GM19193 (cell line): ENCODE results near the gene DAZAP2.

ENCODE experiments used
- POLR2A ChIP-seq: IDR thresholded peaks from 4 replicates; pipeline ENCODE4 v1.6.1; 2011; ENCODE audit not compliant: insufficient read depth, insufficient read length; ENCODE audit errors: extremely low read depth

DAZAP2 gene

GRCh38 chr12:51264297-51264696 lies 25.7 kb downstream of the DAZAP2 start:
- TF ChIP-seq POLR2A = no peak

GRCh38 chr12:51265024-51265423 lies 26.4 kb downstream of the DAZAP2 start:
- no peak for TF ChIP-seq POLR2A

- no peak for TF ChIP-seq POLR2A
Observed at GRCh38 chr12:51269174-51270066, 30.8 kb downstream of the DAZAP2 start.

GRCh38 chr12:51270067-51270950 lies 31.7 kb downstream of the DAZAP2 start, which contains the start of gene SMAGP:
Gene SMAGP, minus strand, starts transcription at chr12:51270415. Its CDS starts 1,137 bp downstream, at chr12:51269278.
- no peak for TF ChIP-seq POLR2A

- no peak for TF ChIP-seq POLR2A
Observed at GRCh38 chr12:51270951-51271518, 32.4 kb downstream of the DAZAP2 start.

GRCh38 chr12:51275088-51275487 lies 36.5 kb downstream of the DAZAP2 start:
- TF ChIP-seq POLR2A = no peak

- no peak for TF ChIP-seq POLR2A
Observed at GRCh38 chr12:51281202-51281924, 42.7 kb downstream of the DAZAP2 start.

- no peak for TF ChIP-seq POLR2A
Observed at GRCh38 chr12:51285843-51286242, 47.2 kb downstream of the DAZAP2 start.
